22Rv1 (cell line): ENCODE results near the gene PELI1.

Experiments
- H3K27ac ChIP-seq: fragments of 450-650 bp; 2 replicates; pipeline ENCODE4 v1.5.1; 2017
- CTCF ChIP-seq: fragments of 450-650 bp; IDR thresholded peaks from 2 replicates; pipeline ENCODE4 v1.5.1; 2017; ENCODE audit warnings: mild to moderate bottlenecking
- ZFX ChIP-seq: fragments of 450-650 bp; IDR thresholded peaks from 2 replicates; pipeline ENCODE4 v1.6.1; 2017; ENCODE audit warnings: antibody characterized with exemption, borderline replicate concordance

Gene PELI1

GRCh38 chr2:64133354-64133753, 10.9 kb downstream of the PELI1 start:
- TF ChIP-seq CTCF (no peak), ZFX (no peak)
- H3K27ac ChIP-seq, result no peak overlapping the region

- H3K27ac ChIP-seq, result no peak overlapping the region
- TF ChIP-seq ZFX (no peak), CTCF (no peak)
Observed at GRCh38 chr2:64130333-64130732, 13.9 kb downstream of the PELI1 start.

- TF ChIP-seq CTCF (no peak), ZFX (no peak)
- H3K27ac ChIP-seq, result no peak overlapping the region
Observed at GRCh38 chr2:64128943-64129391, 15.3 kb downstream of the PELI1 start.

- no peak overlapping the region for H3K27ac ChIP-seq
- TF ChIP-seq CTCF (no peak), ZFX (no peak)
Observed at GRCh38 chr2:64128406-64128805, 15.8 kb downstream of the PELI1 start.

GRCh38 chr2:64127119-64127518, 17.1 kb downstream of the PELI1 start:
- H3K27ac ChIP-seq, result no peak overlapping the region
- no peak for TF ChIP-seq CTCF
- TF ChIP-seq ZFX, result no peak

- no peak for TF ChIP-seq CTCF
- no peak for TF ChIP-seq ZFX
- H3K27ac ChIP-seq, result no peak overlapping the region
Observed at GRCh38 chr2:64126601-64127000, 17.6 kb downstream of the PELI1 start.

- TF ChIP-seq CTCF (no peak), ZFX (no peak)
- H3K27ac ChIP-seq, result no peak overlapping the region
Observed at GRCh38 chr2:64124571-64124970, 19.6 kb downstream of the PELI1 start.
